Keratinocyte (primary cell): ENCODE measurements around the gene EPRS1. TPM values are rescaled to one million over a fixed set of nuclear protein-coding genes. Genes with fewer than 3 reads are reported as not detected.

Source experiments
- DNase-seq: peaks from one replicate; pipeline ENCODE4 v3.0.0-alpha.2; 2011; ENCODE audit warnings: low read depth, missing footprints, low spot score
- FAIRE-seq: peaks from 2 replicates; lab custom pipeline; 2011; peaks lifted over from hg19 to GRCh38; lab: Jason Lieb, UNC
- H2AFZ ChIP-seq: 2 replicates; pipeline ENCODE4 v1.6.0; 2012; ENCODE audit warnings: low read length, control low read depth, inconsistent platforms; ENCODE audit not compliant: control insufficient read depth
- H3K27ac ChIP-seq: 2 replicates; pipeline ENCODE4 v1.5.1; 2011; ENCODE audit warnings: low read length; ENCODE audit not compliant: control insufficient read depth, insufficient read depth
- H3K27me3 ChIP-seq: 3 replicates; pipeline ENCODE4 v1.6.0; 2011; ENCODE audit warnings: low read length; ENCODE audit not compliant: control insufficient read depth, insufficient read depth; ENCODE audit errors: extremely low read depth
- H3K36me3 ChIP-seq, 2 experiments: 2 replicates in 1 of 2; 3 replicates in 1 of 2; pipeline ENCODE4 v1.5.1; 2011; ENCODE audit warnings: low read length in 2 of 2, mild to moderate bottlenecking in 1 of 2; ENCODE audit not compliant: control insufficient read depth in 2 of 2, insufficient read depth in 2 of 2; ENCODE audit errors: extremely low read depth in 1 of 2
- H3K4me1 ChIP-seq: 3 replicates; pipeline ENCODE4 v1.5.1; 2011; ENCODE audit warnings: low read length; ENCODE audit not compliant: control insufficient read depth, insufficient read depth; ENCODE audit errors: extremely low read depth
- H3K4me2 ChIP-seq: 3 replicates; pipeline ENCODE4 v1.6.0; 2011; ENCODE audit warnings: low read depth, low read length; ENCODE audit not compliant: control insufficient read depth, insufficient read depth; ENCODE audit errors: extremely low read depth
- H3K4me3 ChIP-seq, 3 experiments: fragments of 200-600 bp in 1 of 3; sonication (generic) in 1 of 3; 2 replicates in 2 of 3; 3 replicates in 1 of 3; pipeline ENCODE4 v1.5.1; 2011 to 2016; ENCODE audit warnings: low read length in 3 of 3, mild to moderate bottlenecking in 3 of 3, control low read depth in 2 of 3, inconsistent platforms in 1 of 3, low read depth in 1 of 3, mixed read lengths in 1 of 3, mixed run types in 1 of 3, moderate library complexity in 1 of 3; ENCODE audit not compliant: control insufficient read depth in 2 of 3, insufficient read depth in 2 of 3; ENCODE audit errors: extremely low read depth in 1 of 3
- H3K79me2 ChIP-seq: 2 replicates; pipeline ENCODE4 v1.6.0; 2012; ENCODE audit warnings: low read length; ENCODE audit not compliant: control insufficient read depth, insufficient read depth
- H3K9ac ChIP-seq: 3 replicates; pipeline ENCODE4 v1.6.0; 2011; ENCODE audit warnings: low read length; ENCODE audit not compliant: control insufficient read depth, insufficient read depth; ENCODE audit errors: extremely low read depth
- H3K9me1 ChIP-seq: 3 replicates; pipeline ENCODE4 v1.6.0; 2011; ENCODE audit warnings: low read length; ENCODE audit not compliant: control insufficient read depth, insufficient read depth; ENCODE audit errors: extremely low read depth
- H3K9me3 ChIP-seq: 2 replicates; pipeline ENCODE4 v1.5.1; 2012; ENCODE audit warnings: low read depth, low read length; ENCODE audit not compliant: control insufficient read depth
- H4K20me1 ChIP-seq: 3 replicates; pipeline ENCODE4 v1.6.0; 2011; ENCODE audit warnings: low read length; ENCODE audit not compliant: control insufficient read depth, insufficient read depth; ENCODE audit errors: extremely low read depth
- CTCF ChIP-seq, 3 experiments: IDR thresholded peaks in 1 of 3; conservative IDR thresholded peaks in 1 of 3; optimal IDR thresholded peaks in 1 of 3; 2 replicates in 2 of 3; 3 replicates in 1 of 3; pipeline versions ENCODE3 to v1.5.1; 2011; ENCODE audit warnings: low read length in 3 of 3, mild to moderate bottlenecking in 3 of 3, moderate library complexity in 2 of 3, control low read depth in 1 of 3, inconsistent platforms in 1 of 3; ENCODE audit not compliant: insufficient read depth in 2 of 3; ENCODE audit errors: extremely low read depth in 1 of 3
- EZH2 ChIP-seq: IDR thresholded peaks from one replicate; pipeline ENCODE4 v1.6.1; 2012; ENCODE audit warnings: inconsistent platforms, mild to moderate bottlenecking, low read length, moderate library complexity
- dilution Hi-C: fragments of 300-500 bp; cut with MboI; formaldehyde crosslinking; loops from one replicate; pipeline ENCODE4 v1.7.0; 2020; ENCODE audit warnings: low sequenced_read_pairs; ENCODE audit not compliant: extremely low pct_ligation_motif_present
- polyA minus RNA-seq, 3 experiments: library from RNA; depleted of rRNA, polyadenylated mRNA; stranded (reverse); fragments of >200 nt; gene quantifications; 1 replicate in 1 of 3; 2 replicates in 1 of 3; 3 replicates in 1 of 3; pipeline ENCODE4 v1.2.3, GENCODE V29; 2011
- polyA plus RNA-seq, 5 experiments: library from polyadenylated mRNA; depleted of rRNA in 3 of 5; stranded (reverse) in 3 of 5; stranded (forward) in 1 of 5; unstranded in 1 of 5; fragments of >200 nt; gene quantifications; 1 replicate in 1 of 5; 2 replicates in 3 of 5; 3 replicates in 1 of 5; pipeline versions ENCODE4 v1.2.1 to v1.2.3, GENCODE V29; 2011 to 2012; ENCODE audit warnings: missing spikeins in 2 of 5, low read depth in 1 of 5, low replicate concordance in 1 of 5

EPRS1 gene
- polyA plus RNA-seq, result 59.1 to 96.3 TPM (median 88.3 TPM) in 3 replicates
- 124 TPM for polyA plus RNA-seq (2011; ENCODE audit: low read depth)
- polyA plus RNA-seq (2011; cell fraction: cytosol; rRNA removed), result 34.2 and 57.0 TPM in 2 replicates
- 65.1 and 88.0 TPM in 2 replicates for polyA plus RNA-seq (2011; cell fraction: nucleus; rRNA removed)
- 84.4 and 124 TPM in 2 replicates for polyA plus RNA-seq (2012; ENCODE audit: low replicate concordance)
- polyA minus RNA-seq, result 70.7 to 105 TPM (median 72.7 TPM) in 3 replicates
- polyA minus RNA-seq (2011; cell fraction: cytosol; rRNA and poly(A)+ RNA removed), result 60.6 TPM
- 82.7 and 105 TPM in 2 replicates for polyA minus RNA-seq (2011; cell fraction: nucleus; rRNA and poly(A)+ RNA removed)

- Histone ChIP-seq H4K20me1 (no peaks in the 10 kb centered on the region), H3K9me3 (no peaks in the 10 kb centered on the region), H3K27me3 (no peaks in the 10 kb centered on the region), H3K36me3 (no peaks in the 10 kb centered on the region), H3K79me2 (peaks cover 43% of the 10 kb centered on the region), H3K27ac (peak within 1 kb of the TSS; percentile 81), H3K4me2 (peak within 1 kb of the TSS; percentile 70), H3K4me3 (peak within 1 kb of the TSS; percentile 95 to 97 (median 96)), H3K9ac (peak within 1 kb of the TSS; percentile 90), H3K4me1 (no peaks in the 10 kb centered on the region), H3K9me1 (no peaks in the 10 kb centered on the region), H2AFZ (peak within 1 kb of the TSS; percentile 99)
- FAIRE-seq (peak; percentile 90), DNase-seq (peak; percentile 82)
- TF ChIP-seq CTCF (optimal IDR thresholded peaks at IDR 0.05 in 1 of 3, IDR thresholded peaks at IDR 0.05 in 1 of 3, conservative IDR thresholded peaks at IDR 0.05 in 1 of 3; ENCODE audit: extremely low read depth in 1 of 3, insufficient read depth in 2 of 3, low read length in 3 of 3) (peak; percentile 52 to 75 (median 61)), EZH2 (no peak)
- dilution Hi-C loops, result no loop called here
Observed at GRCh38 chr1:220046052-220046930, at the start of gene EPRS1. EPRS1 (minus strand) TSS chr1:220046505; CDS start chr1:220046388, 117 bp downstream.

GRCh38 chr1:220094016-220094911 is 48.0 kb upstream of the EPRS1 start, which contains the start of gene IARS2:
IARS2 (plus strand) TSS chr1:220094132; CDS start chr1:220094217, 85 bp downstream.
- no peaks in the 10 kb centered on the region for H3K9me3 ChIP-seq
- no peaks in the 10 kb centered on the region for H3K27me3 ChIP-seq
- peaks cover 2 to 5% of the 10 kb centered on the region in 2 experiments for H3K36me3 ChIP-seq
- TF ChIP-seq CTCF (optimal IDR thresholded peaks at IDR 0.05 in 1 of 3, IDR thresholded peaks at IDR 0.05 in 1 of 3, conservative IDR thresholded peaks at IDR 0.05 in 1 of 3; ENCODE audit: extremely low read depth in 1 of 3, insufficient read depth in 2 of 3, low read length in 3 of 3) (no peak), EZH2 (no peak)
- DNase-seq (peak; percentile 15), FAIRE-seq (no peak)
- dilution Hi-C loops, result no loop called here
- H3K4me1 ChIP-seq, result peaks cover 8% of the 10 kb centered on the region
- peaks cover 21% of the 10 kb centered on the region for H3K79me2 ChIP-seq
- peak within 1 kb of the TSS; percentile 68 to 97 (median 92) for H3K4me3 ChIP-seq
- H4K20me1 ChIP-seq, result no peaks in the 10 kb centered on the region
- H3K27ac ChIP-seq, result peak within 1 kb of the TSS; percentile 75
- peak within 1 kb of the TSS; percentile 95 for H2AFZ ChIP-seq
- H3K4me2 ChIP-seq, result peak within 1 kb of the TSS; percentile 89
- no peaks in the 10 kb centered on the region for H3K9me1 ChIP-seq
- H3K9ac ChIP-seq, result peak within 1 kb of the TSS; percentile 83
